GM23248 (cell line): Measurements from ENCODE around the gene MOSPD3. TPM values are rescaled to one million over a fixed set of nuclear protein-coding genes. Genes with fewer than 3 reads are reported as not detected.
A peak's percentile ranks its signal among the peaks of the same experiment; 100 is the strongest.

Experiments
- DNase-seq: peaks from one replicate; pipeline ENCODE4 v3.0.0-alpha.2; 2015
- H2AFZ ChIP-seq: fragments of 200-600 bp; sonication (generic); 2 replicates; pipeline ENCODE4 v1.6.1; 2016; ENCODE audit warnings: antibody characterized with exemption
- H3F3A ChIP-seq: fragments of 200-600 bp; sonication (generic); 2 replicates; pipeline ENCODE4 v1.6.1; 2016; ENCODE audit warnings: mild to moderate bottlenecking, antibody characterized with exemption, mixed run types; ENCODE audit not compliant: insufficient read depth
- H3K27ac ChIP-seq: fragments of 200-600 bp; sonication (generic); 2 replicates; pipeline ENCODE4 v1.5.1; 2016; ENCODE audit warnings: mild to moderate bottlenecking
- H3K27me3 ChIP-seq: fragments of 200-600 bp; sonication (generic); replicated peaks from 2 replicates; pipeline ENCODE4 v1.6.1; 2016; ENCODE audit warnings: mild to moderate bottlenecking; ENCODE audit not compliant: insufficient read depth
- H3K36me3 ChIP-seq: fragments of 200-600 bp; sonication (generic); 2 replicates; pipeline ENCODE4 v1.6.1; 2016; ENCODE audit warnings: low read depth, mild to moderate bottlenecking
- H3K4me1 ChIP-seq: fragments of 200-600 bp; sonication (generic); 2 replicates; pipeline ENCODE4 v1.6.1; 2016; ENCODE audit warnings: mild to moderate bottlenecking; ENCODE audit not compliant: insufficient read depth
- H3K4me2 ChIP-seq: fragments of 200-600 bp; sonication (generic); one replicate; pipeline ENCODE4 v1.6.1; 2016; ENCODE audit warnings: mild to moderate bottlenecking; ENCODE audit not compliant: unreplicated experiment
- H3K4me3 ChIP-seq: fragments of 200-600 bp; sonication (generic); 2 replicates; pipeline ENCODE4 v1.5.1; 2016; ENCODE audit warnings: mild to moderate bottlenecking
- H3K79me2 ChIP-seq: fragments of 200-600 bp; sonication (generic); 2 replicates; pipeline ENCODE4 v1.6.1; 2016; ENCODE audit warnings: mild to moderate bottlenecking; ENCODE audit not compliant: insufficient read depth
- H3K9ac ChIP-seq: fragments of 200-600 bp; sonication (generic); 2 replicates; pipeline ENCODE4 v1.6.1; 2016; ENCODE audit warnings: mild to moderate bottlenecking
- H3K9me2 ChIP-seq: fragments of 200-600 bp; sonication (generic); 2 replicates; pipeline ENCODE4 v1.6.1; 2016; ENCODE audit warnings: mixed run types, mild to moderate bottlenecking, moderate library complexity; ENCODE audit not compliant: insufficient read depth
- H3K9me3 ChIP-seq: fragments of 200-600 bp; sonication (generic); one replicate; pipeline ENCODE4 v1.6.1; 2017; ENCODE audit warnings: low read depth
- H4K20me1 ChIP-seq: fragments of 200-600 bp; sonication (generic); 2 replicates; pipeline ENCODE4 v1.6.0; 2016; ENCODE audit not compliant: insufficient read depth
- EZH2 ChIP-seq: fragments of 200-600 bp; sonication (generic); IDR thresholded peaks from 2 replicates; pipeline ENCODE4 v1.6.1; 2018; ENCODE audit warnings: antibody characterized with exemption, mild to moderate bottlenecking; ENCODE audit not compliant: insufficient read depth, poor library complexity, severe bottlenecking
- EZH2phosphoT487 ChIP-seq: fragments of 200-600 bp; sonication (generic); IDR thresholded peaks from 2 replicates; pipeline ENCODE4 v1.6.1; 2018; ENCODE audit warnings: antibody characterized with exemption, moderate library complexity, mild to moderate bottlenecking, low read depth; ENCODE audit not compliant: insufficient read depth
- WGBS, 2 experiments: methylation state at CpG; one replicate each; pipeline ENCODE4 v1.1.6; 2015 to 2017; ENCODE audit warnings: low lambda C conversion rate in 2 of 2, low coverage in 1 of 2; ENCODE audit errors: missing lambda C conversion rate in 2 of 2; 5-methylcytosine and 5-hydroxymethylcytosine counted together
- in situ Hi-C: fragments of 300-500 bp; cut with MboI; formaldehyde crosslinking; loops from 2 replicates; pipeline ENCODE4 v1.15.0; 2020
- polyA plus RNA-seq: library from polyadenylated mRNA; unstranded; fragments of >200 nt; fragmentation: Nextera tagmentation; extraction: Ambion mirVana; gene quantifications from 2 replicates; pipeline ENCODE4 v1.2.1, GENCODE V29; 2016
- total RNA-seq: library from RNA; depleted of rRNA; stranded (reverse); fragments of >200 nt; shearing (Covaris generic); gene quantifications from 2 replicates; pipeline ENCODE4 v1.2.3, GENCODE V29; 2014

The MOSPD3 gene
- total and polyA plus RNA-seq, 2 experiments from 2014 or later = 17.5 to 26.5 TPM

DNA sequence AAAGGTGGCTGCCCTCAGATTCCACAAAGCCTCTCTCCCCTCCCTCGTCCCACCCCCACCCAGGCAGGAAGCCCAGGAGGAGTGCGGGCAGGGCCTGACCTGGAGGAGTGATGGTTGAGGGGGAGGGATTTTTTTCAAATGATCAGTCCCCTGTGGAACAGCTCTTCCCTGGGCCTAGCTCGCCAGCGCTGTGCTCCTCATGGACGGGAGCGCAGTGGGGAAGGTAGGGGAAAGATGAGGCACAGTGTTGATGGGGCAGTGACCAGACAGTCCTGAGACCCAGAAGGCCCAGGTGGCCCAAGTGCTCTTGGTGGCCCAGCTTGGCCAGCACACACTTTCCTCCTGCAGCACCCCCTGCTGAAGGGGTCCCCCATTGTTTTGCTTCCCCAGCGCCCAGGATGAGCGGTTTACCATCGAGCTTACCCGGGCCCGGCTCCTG lies 47.2 kb upstream of the MOSPD3 start:
- in situ Hi-C loops = no loop called here
- 97 to 98% methylated on average over 11 of the region's 11 CpGs for WGBS, 2 experiments
- no peaks in the 10 kb centered on the region for H3K4me1 ChIP-seq

DNA sequence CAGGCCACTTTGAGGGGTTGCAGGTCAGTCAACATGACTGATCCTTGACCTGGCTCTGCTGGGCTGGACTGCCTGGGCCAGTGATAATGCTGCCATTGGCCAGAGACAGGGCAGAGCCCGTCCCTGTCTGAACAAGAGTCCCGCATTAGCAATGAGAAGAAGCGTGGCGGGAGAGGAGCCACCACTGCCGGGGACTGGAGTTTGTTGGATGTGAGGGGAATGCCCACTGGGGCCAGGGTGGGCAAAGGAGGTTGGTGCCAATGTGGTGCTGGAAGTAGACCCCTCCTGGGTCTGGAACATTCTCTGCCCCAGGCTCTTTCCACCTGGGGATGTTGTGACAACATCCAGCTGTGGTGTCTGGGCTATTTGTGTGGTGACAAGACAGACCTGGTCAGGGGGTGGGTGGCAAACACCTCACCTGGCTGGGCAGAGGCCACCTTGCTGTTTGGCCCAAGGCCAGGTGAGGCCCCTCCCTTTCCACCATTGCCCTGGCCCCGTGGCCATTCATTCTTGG lies 46.3 kb upstream of the MOSPD3 start:
- H3K9ac ChIP-seq = no peak overlapping the region
- H3K79me2 ChIP-seq = no peaks in the 10 kb centered on the region
- no peaks in the 10 kb centered on the region for H4K20me1 ChIP-seq
- in situ Hi-C loops = no loop called here
- TF ChIP-seq EZH2phosphoT487 = no peak
- TF ChIP-seq EZH2 = no peak
- H3F3A ChIP-seq = no peaks in the 10 kb centered on the region
- H3K9me3 ChIP-seq = no peaks in the 10 kb centered on the region
- no peak for DNase-seq
- no peaks in the 10 kb centered on the region for H3K36me3 ChIP-seq
- no peaks in the 10 kb centered on the region for H3K9me2 ChIP-seq
- no peak overlapping the region for H2AFZ ChIP-seq
- no peaks in the 10 kb centered on the region; the same call in 1 of the 2 replicates for H3K27me3 ChIP-seq
- no peak overlapping the region for H3K27ac ChIP-seq
- 79 to 88% methylated on average over 5 to 6 of the region's 6 CpGs for WGBS, 2 experiments
- H3K4me3 ChIP-seq = no peak overlapping the region
- no peak overlapping the region for H3K4me2 ChIP-seq
- no peaks in the 10 kb centered on the region for H3K4me1 ChIP-seq

More for the DNA sequence above, 47.2 kb upstream of the MOSPD3 start:
- Histone ChIP-seq H3K79me2 (no peaks in the 10 kb centered on the region), H3K9me3 (no peaks in the 10 kb centered on the region), H3K9ac (no peak overlapping the region), H3F3A (no peaks in the 10 kb centered on the region), H4K20me1 (no peaks in the 10 kb centered on the region), H3K4me3 (no peak overlapping the region), H3K27me3 (no peaks in the 10 kb centered on the region), H3K4me2 (no peak overlapping the region), H3K9me2 (no peaks in the 10 kb centered on the region), H2AFZ (no peak overlapping the region), H3K36me3 (no peaks in the 10 kb centered on the region), H3K27ac (no peak overlapping the region)
- DNase-seq = no peak
- TF ChIP-seq EZH2 (no peak), EZH2phosphoT487 (no peak)

DNA sequence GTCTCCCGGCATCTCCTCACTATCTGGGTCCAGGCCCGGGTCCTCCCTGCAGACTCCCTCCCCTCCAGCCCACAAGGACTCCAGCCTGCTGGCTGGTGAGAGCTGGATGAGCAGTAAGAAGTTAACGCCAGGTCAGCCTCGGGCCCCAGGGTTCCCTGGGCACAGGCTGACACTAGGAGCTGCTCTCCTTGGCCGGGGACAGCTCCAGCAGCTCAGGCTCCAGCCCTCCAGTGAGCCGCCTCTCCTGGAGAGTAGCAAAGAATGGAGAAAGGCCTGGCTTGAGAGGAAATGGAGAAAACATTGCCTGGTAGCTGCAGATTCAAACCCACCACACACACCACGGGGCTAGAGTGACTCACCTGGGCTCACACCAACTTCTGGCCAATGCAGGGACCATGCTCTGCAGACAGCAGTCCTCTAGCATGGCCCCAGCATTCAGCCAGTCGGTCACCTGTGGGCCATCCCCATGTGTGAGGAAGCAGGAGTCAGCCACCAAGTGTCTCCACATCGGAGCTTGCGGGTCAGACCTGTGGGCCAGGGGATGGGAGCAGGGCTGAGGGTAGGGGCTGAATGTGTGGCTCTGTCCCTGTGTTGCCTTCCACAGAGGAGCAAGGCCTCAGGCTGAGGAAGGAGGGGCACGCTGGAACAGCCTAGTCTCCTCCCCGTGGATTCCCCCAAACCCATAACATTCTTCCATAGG lies 45.2 kb upstream of the MOSPD3 start:
- in situ Hi-C loops = no loop called here
- Histone ChIP-seq H3K4me2 (no peak overlapping the region), H3K9me2 (no peaks in the 10 kb centered on the region), H3K4me1 (no peaks in the 10 kb centered on the region), H3K9me3 (no peaks in the 10 kb centered on the region), H3K36me3 (no peaks in the 10 kb centered on the region), H3F3A (no peaks in the 10 kb centered on the region), H3K9ac (no peak overlapping the region), H3K4me3 (no peak overlapping the region), H3K27me3 (no peaks in the 10 kb centered on the region; the same call in 1 of the 2 replicates), H2AFZ (no peak overlapping the region), H3K79me2 (no peaks in the 10 kb centered on the region), H4K20me1 (no peaks in the 10 kb centered on the region), H3K27ac (no peak overlapping the region)
- WGBS, 2 experiments = 65% methylated on average over 12 of the region's 12 CpGs
- peak; percentile 34 for DNase-seq
- TF ChIP-seq EZH2phosphoT487 (no peak), EZH2 (no peak)

DNA sequence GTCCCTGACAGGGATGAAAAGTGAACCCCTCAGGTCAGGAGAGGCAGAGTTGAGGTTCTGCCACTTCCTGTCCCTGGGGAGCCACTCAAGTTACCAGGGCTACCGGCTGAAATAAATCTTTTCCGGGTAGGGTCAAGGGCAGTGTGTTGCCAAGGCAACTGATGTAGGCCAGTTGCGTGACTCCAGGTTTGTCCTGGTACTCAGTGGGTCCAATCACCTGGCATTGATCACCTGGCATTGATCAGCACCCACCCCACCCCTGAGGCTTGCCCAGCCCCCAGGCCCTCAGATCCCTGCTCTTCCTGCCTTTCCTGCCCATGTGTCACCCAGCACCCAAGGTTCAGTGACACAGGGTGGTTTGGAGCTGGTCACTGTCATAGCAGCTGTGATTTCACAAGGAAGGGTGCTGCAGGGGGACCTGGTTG lies 44.6 kb upstream of the MOSPD3 start:
- H2AFZ ChIP-seq = no peak overlapping the region
- in situ Hi-C loops = no loop called here

More for the DNA sequence above, 44.6 kb upstream of the MOSPD3 start:
- H3K79me2 ChIP-seq = no peaks in the 10 kb centered on the region
- H4K20me1 ChIP-seq = no peaks in the 10 kb centered on the region
- no peak overlapping the region for H3K4me3 ChIP-seq
- no peaks in the 10 kb centered on the region for H3F3A ChIP-seq
- DNase-seq = no peak
- no peaks in the 10 kb centered on the region; the same call in 1 of the 2 replicates for H3K27me3 ChIP-seq
- H3K9me2 ChIP-seq = no peaks in the 10 kb centered on the region
- H3K27ac ChIP-seq = no peak overlapping the region
- H3K4me2 ChIP-seq = no peak overlapping the region
- H3K36me3 ChIP-seq = no peaks in the 10 kb centered on the region
- TF ChIP-seq EZH2 (no peak), EZH2phosphoT487 (no peak)
- no peaks in the 10 kb centered on the region for H3K9me3 ChIP-seq
- no peak overlapping the region for H3K9ac ChIP-seq
- WGBS, 2 experiments = 84 to 90% methylated on average over 3 of the region's 3 CpGs
- no peaks in the 10 kb centered on the region for H3K4me1 ChIP-seq
